Right lobe of liver (tissue), 4 donors: ENCODE results near the gene DAPK1.

Source experiments
- CTCF ChIP-seq, 4 donors: fragments of 200-600 bp in 3 of 4; fragments of 450-650 bp in 1 of 4; IDR thresholded peaks; one replicate each; pipeline versions ENCODE4 v1.5.1 to v1.8.0; 2016 to 2022; ENCODE audit warnings: antibody characterized with exemption in 4 of 4, mild to moderate bottlenecking in 2 of 4
- POLR2A ChIP-seq: fragments of 450-650 bp; IDR thresholded peaks from one replicate; pipeline ENCODE4 v1.6.1; 2017; ENCODE audit warnings: antibody characterized with exemption, mild to moderate bottlenecking
- donor health status: DM: no; HTN: no; CAD: no.
- donor health status: DM: no; HTN: no; CAD: no.
- donor health status: DM: no; HTN: yes; CAD: no.

GRCh38 chr9:87657190-87657589, 159.5 kb downstream of the DAPK1 start:
- TF ChIP-seq CTCF (IDR thresholded peaks at IDR 0.05) (no peak), POLR2A (no peak)
